ENCODE results near the gene PRDM16. TPM values are rescaled to one million over a fixed set of nuclear protein-coding genes. Genes with fewer than 3 reads are reported as not detected.

Gene PRDM16
- total and polyA plus RNA-seq, 2 of the 13 experiments (the other 11 are each of a cell fraction or from before 2014, with no cell fraction given), result 0.15 to 0.81 TPM

DNA sequence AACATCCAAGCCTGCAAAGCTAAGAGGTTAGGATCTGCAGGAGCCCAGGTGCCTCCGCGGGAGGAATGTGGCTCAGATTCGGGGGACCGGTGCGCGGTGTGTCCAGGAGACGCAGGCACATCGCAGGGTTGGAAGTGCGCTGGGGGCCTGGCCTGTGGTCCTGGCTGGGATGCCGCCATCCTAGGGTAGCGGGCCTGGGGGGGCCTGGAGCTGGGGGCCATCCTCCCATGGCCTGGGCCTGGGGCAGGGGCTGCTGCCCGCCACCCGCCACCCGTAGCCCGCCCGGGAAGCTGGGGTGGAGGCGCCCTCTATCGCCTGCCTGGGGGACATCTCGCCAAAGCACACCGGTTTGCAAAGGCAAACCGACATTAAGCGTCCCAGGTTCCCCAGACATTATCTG, 214.8 kb downstream of the PRDM16 start (continued):
- TF ChIP-seq HOXA5 (CRISPR knock-in tag; IDR thresholded peaks at IDR 0.05) (peak; percentile 50; the same call in 1 of the 2 replicates), ZNF264 (CRISPR knock-in tag; IDR thresholded peaks at IDR 0.05) (no peak), ZNF580 (CRISPR knock-in tag; IDR thresholded peaks at IDR 0.05; ENCODE audit: borderline replicate concordance, low read depth) (0 out of 2 replicates have a peak, but pooled peaks have one; percentile 23), KDM5A (IDR thresholded peaks at IDR 0.05; ENCODE audit: borderline replicate concordance, low read length) (no peak), SMAD3 (CRISPR knock-in tag; IDR thresholded peaks at IDR 0.05) (0 out of 2 replicates have a peak, but pooled peaks have one; percentile 35), NFYB (CRISPR knock-in tag; IDR thresholded peaks at IDR 0.05) (no peak), IRX3 (CRISPR knock-in tag; IDR thresholded peaks at IDR 0.05; ENCODE audit: borderline replicate concordance, low read depth) (0 out of 2 replicates have a peak, but pooled peaks have one; percentile 23), RARA (CRISPR knock-in tag; IDR thresholded peaks at IDR 0.05) (no peak), KAT7 (CRISPR knock-in tag; IDR thresholded peaks at IDR 0.05; ENCODE audit: borderline replicate concordance) (no peak), ZNF670 (CRISPR knock-in tag; IDR thresholded peaks at IDR 0.05; ENCODE audit: borderline replicate concordance) (no peak), REPIN1 (CRISPR knock-in tag; IDR thresholded peaks at IDR 0.05; ENCODE audit: borderline replicate concordance, low read depth) (0 out of 2 replicates have a peak, but pooled peaks have one; percentile 54), GATAD2A (CRISPR knock-in tag; IDR thresholded peaks at IDR 0.05) (0 out of 2 replicates have a peak, but pooled peaks have one; percentile 18), XBP1 (CRISPR knock-in tag; IDR thresholded peaks at IDR 0.05) (no peak), ZNF703 (CRISPR knock-in tag; IDR thresholded peaks at IDR 0.05; ENCODE audit: borderline replicate concordance) (no peak), ZNF451 (CRISPR knock-in tag; IDR thresholded peaks at IDR 0.05) (peak; percentile 50; the same call in 1 of the 2 replicates), BCL3 (CRISPR knock-in tag; IDR thresholded peaks at IDR 0.05) (no peak), ZKSCAN8 (CRISPR knock-in tag; IDR thresholded peaks at IDR 0.05; ENCODE audit: borderline replicate concordance) (no peak)
- TF ChIP-seq, protein P1, sequence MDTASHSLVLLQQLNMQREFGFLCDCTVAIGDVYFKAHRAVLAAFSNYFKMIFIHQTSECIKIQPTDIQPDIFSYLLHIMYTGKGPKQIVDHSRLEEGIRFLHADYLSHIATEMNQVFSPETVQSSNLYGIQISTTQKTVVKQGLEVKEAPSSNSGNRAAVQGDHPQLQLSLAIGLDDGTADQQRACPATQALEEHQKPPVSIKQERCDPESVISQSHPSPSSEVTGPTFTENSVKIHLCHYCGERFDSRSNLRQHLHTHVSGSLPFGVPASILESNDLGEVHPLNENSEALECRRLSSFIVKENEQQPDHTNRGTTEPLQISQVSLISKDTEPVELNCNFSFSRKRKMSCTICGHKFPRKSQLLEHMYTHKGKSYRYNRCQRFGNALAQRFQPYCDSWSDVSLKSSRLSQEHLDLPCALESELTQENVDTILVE (CRISPR knock-in tag; IDR thresholded peaks at IDR 0.05), result no peak
- TF ChIP-seq, protein P2, sequence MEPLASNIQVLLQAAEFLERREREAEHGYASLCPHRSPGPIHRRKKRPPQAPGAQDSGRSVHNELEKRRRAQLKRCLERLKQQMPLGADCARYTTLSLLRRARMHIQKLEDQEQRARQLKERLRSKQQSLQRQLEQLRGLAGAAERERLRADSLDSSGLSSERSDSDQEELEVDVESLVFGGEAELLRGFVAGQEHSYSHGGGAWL (CRISPR knock-in tag; IDR thresholded peaks at IDR 0.05), result no peak
